HG03039 (cell line): ENCODE results near the gene PTPRD.

Experiments
- ATAC-seq: cut with Tn5 transposase; IDR thresholded peaks from one replicate; pipeline ENCODE4 v1.9.1; 2021; ENCODE audit warnings: mild to moderate bottlenecking, moderate library complexity; ENCODE audit not compliant: unreplicated experiment

Gene PTPRD

DNA sequence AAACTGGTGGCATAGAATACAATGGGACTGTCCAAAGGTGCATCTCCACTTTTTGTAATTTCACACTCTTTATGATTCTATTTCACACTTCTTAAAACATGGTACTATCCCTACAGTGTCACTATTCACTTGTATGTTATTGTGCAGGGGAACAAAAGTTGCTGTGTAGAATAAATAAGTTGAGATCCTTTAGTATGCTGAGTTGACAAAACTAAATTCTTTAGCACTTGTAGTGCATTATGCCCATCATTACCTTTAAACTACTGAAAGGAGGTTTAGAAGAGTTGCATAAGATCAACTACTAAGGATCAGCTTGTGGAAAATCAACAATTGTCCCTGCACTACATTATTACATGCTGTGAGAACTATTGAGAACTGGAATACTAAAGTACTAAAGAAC lies 1380.9 kb downstream of the PTPRD start:
- no peak for ATAC-seq

DNA sequence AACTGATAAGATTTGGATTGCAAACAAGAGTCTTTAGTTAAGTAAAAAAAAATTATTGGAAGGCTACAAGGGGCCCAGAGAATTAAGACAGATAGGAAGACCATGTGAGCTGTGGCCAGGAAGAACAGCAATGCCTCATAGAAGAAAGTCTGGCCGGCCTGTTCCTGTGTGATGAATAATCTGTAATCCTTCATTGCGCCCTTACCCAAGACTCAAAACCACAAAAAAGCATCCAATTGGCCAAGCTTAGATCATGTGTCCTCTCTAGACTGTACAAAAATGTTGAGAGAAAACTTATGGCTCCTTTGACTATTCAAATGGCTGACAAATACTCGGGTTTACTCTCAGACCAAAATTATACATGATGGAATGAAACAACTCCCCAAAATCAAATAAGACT lies 1383.5 kb downstream of the PTPRD start:
- no peak for ATAC-seq

DNA sequence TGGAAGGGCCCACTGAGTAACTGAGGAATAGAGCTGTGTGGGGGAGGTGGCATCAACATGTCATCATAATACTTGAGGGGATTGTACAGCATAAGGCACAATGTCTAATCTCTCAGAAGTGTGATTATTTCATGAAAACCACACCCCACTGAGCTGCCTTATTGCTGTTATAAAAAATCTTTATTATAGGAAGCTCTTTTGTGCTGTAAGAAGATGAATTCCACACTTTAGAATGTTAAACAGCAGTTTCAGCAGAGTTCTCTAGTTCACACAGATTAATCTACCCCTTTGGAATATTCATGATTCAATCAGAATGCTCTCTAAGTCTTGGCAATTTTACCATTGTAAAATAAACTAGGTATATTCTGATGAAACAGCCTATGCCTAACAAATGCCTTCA lies 1389.6 kb downstream of the PTPRD start:
- ATAC-seq, result no peak

DNA sequence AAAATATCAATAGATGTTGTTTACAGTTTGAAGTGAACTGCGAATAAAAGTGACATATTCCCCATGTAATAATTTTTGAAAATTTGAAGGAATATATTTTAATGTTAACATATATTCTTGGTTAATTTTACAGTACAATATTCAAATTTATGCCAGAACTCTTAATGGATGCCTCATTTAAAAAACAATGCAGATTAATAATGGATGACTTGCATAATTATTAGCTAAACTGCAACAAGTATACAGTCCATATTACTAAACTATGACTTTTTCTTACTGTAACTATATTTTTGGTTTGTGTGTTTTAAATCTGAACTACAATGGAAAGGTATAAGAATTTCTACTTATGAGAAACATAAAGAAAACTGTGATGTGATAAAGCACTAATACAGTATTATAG lies 1390.1 kb downstream of the PTPRD start:
- no peak for ATAC-seq

DNA sequence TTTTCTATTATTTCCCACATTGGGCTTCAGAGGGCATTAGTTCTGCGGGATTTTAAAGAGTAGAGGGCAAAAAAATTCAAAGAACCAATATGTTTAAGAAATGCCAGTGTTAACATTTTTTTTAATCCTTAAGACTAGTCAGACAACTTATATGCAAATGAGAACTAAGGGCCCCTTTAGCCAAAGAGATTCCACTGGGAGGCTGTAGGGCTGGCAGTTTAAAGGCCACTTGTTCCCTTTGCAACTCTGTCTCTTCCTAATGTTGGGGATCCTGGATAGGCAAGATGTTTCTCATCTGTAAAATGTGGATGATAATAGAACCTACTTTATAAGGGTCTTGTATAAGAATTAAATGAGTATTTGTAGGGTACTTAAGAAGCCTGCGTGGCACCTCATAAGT lies 1395.9 kb downstream of the PTPRD start:
- no peak for ATAC-seq

DNA sequence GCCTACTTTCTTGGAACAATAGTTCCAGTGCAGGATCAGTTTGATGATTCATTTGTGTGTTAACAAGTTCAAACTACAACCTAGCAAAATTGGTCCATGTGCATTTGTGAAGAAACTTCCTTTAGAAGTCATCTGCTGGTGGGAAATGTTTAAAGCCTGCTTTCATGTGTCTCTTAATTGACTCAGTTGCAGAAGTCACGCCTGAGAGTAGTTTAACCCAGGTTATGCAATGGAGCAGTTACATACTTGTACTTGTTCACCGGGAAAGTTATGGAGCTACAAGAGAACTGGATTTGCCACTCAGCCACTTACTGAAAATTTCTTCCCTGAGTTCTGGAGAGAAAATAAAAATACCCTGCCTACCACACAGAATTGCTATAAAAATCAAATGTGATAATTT lies 1397.8 kb downstream of the PTPRD start:
- no peak for ATAC-seq

DNA sequence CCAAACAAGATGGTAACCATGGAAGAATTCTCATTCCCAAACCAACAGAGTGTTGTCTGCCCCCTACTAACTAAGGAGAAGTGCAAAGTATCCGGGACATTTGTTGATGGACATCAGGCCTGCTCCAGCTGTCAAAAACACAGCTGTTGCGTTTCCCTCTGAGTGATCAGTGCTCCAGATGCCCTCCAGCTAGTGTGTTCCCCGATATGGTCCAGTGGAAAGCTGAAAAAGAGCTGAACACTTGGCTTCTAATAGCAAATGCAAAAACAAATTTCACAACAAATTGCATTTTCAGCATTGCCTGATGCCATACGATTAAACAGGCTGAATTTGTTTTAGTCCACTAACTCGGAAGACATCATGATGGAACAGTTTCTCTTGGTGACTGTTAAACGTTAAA lies 1398.7 kb downstream of the PTPRD start:
- ATAC-seq, result no peak

DNA sequence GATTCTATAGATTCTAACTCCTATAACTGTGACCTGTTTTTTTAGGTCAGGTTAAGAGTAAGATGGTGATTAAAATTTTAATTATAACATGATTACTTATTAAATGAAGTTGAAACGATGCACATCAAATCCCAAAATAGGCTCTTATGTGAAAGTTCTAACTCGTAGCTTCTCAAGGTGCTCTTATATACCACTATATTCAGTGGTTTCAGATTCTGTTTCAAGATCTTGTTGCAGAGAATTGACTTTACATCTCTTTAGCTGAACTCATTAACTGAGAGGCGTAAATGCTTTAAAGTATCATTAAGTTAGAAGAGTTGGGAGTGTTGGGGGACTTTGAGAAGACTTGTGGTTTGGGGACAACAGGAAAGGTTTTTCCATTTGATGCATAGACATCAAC lies 1399.8 kb downstream of the PTPRD start:
- ATAC-seq, result no peak

DNA sequence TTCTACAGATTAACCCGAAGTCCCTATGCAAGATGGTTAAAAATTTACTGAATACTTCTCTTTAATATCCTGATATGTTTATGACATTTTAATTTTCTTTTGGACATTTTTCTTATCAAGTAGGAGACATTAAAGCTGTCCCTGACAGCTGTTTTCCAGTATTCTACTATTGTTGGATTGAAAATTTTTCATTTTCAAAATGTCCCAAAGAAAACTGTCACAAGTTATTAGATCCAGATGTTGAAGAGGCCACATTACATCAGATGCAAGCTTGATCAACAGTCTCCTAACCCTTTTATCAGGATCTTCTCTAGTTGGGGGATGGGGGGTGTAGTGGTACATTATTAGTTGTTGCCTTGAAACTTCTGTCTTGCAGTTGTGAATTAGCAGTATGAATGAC lies 1410.5 kb downstream of the PTPRD start:
- no peak for ATAC-seq

DNA sequence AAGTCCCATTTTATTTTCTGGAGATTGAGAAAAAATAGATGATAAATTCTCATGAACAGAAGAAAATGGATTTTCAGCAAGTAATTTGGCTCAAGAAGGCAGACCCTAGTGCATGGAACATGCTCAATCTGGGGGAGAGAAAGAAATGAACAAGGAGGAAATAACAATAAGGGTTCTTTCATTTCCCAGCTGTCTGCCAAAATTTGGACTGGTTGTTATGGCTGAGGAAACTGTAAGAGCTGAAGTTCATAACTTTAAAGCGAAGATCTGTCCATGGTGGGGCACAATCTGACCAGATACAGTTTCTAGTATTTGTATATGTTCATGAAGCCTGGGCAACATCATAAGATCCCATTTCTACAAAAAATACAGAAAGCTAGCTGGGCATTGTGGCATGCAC lies 1426.7 kb downstream of the PTPRD start:
- no peak for ATAC-seq

DNA sequence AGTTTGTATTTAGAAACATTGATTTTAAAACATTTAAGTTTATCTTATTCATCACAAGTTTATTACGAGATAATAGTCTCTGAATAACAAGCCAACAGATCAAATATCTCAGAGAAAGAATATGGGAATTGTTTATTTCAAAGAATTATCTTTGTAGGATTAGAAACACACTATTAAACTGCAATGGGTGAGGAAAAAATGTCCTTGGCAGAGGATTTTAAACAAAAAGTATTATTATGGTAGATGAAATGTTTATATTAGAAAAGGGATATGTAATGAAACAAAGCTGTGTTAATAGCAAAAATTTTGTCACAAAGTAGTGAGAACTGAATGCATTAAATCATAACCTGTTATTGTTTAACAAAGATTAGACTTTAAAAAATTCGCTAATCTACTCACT lies 1430.4 kb downstream of the PTPRD start:
- ATAC-seq, result no peak

DNA sequence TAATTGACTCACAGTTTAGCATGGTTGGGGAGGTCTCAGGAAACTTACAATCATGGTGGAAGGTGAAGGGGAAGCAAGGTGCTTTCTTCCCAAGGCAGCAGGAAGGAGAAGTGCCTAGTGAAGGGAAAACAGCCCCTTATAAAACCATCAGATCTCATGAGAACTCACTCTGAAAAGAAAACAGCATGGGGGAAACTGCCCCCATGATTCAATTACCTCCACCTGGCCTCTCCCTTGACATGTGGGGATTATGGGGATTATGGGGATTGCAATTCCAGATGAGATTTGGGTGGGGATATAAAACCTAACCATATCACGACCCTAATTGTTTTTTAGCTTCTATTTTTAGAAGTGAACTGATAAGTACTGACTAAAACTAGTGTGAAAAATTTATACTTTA lies 1435.7 kb downstream of the PTPRD start:
- no peak for ATAC-seq

DNA sequence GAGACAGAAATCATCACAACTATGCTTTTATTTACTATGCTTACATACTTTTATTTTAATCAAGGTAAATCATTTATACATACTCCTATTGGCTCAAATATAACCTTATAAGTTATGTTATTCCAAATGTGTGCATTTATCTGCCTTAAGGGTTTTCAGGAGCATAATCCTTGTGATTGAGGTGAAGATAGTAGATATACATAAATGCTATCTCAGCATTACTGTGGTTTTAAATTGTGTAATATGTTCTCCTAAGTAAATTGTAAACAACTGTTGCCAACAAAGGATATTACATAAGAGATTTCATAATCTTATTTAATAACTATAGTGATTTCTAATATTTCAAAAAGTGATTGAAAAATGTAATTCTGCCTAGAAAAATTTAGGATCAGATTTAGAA lies 1438.4 kb downstream of the PTPRD start:
- ATAC-seq, result no peak

DNA sequence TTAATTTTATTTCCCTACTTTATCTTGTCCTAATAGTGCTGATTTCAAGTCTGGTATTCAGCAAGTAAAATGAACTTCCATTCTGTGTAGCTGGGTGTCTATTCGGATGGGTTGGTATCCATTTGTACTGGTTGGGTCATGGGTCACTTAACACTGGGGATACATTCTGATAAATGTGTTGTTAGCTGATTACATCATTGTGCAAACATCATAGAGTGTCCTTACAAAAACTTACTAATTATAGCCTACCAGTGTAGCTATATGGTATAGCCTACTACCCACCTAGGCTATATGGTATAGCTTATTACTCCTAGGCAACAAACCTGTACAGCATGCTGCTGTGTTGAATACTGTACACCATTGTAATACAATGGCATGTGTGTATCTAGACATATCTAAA lies 1439.5 kb downstream of the PTPRD start:
- ATAC-seq, result no peak

DNA sequence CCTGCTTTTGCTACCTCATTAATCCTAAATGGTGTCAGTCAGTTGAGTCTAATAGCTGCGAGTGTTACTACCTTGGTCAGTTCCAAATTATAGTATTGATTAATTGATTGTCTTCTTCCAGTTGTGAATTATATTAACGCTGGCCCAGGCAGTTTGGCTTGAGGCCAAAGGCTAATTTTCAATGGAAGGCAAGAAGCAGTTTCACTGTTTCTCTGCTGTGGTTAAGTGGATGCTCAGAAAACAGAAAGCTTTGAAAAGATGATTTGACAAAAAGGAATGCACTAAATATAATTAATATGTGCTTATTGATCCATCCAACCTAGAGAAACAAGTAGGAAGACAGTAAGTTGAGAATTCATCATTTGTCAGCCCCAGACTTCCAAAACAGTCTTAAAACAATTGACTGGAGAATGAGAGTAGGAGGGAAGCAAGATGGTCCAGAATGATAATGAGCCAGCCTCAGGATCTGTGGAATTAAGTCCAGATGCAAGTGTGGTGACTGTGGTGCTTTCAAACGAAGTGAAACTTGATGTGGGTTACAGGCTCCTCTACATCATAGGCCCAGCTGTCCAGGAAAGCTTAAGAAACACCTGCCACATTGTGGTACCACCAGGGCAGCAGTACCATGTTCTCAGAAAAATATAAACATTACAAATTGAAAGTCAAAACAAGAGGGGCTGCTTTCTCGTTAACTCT lies 1442.2 kb downstream of the PTPRD start:
- no peak for ATAC-seq

DNA sequence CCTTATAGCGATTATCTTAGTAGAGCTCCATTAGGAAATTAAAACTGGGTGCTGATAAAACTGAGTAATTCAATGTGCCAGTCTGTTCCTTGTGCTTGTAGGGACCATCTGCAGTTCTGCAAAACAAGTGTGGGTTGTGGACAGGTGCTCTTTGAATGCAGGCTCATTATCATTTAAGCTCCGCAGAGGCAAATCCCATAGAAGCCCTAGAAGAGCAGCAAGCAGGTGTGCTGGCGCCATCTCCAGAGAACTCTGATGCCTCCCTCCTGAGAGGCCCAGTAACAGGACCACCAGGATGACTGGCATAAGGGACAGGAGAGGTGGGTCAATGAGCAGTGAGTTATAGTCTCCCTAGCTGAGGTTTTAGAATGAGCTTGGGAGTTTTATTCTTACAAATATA lies 1470.8 kb downstream of the PTPRD start:
- no peak for ATAC-seq

DNA sequence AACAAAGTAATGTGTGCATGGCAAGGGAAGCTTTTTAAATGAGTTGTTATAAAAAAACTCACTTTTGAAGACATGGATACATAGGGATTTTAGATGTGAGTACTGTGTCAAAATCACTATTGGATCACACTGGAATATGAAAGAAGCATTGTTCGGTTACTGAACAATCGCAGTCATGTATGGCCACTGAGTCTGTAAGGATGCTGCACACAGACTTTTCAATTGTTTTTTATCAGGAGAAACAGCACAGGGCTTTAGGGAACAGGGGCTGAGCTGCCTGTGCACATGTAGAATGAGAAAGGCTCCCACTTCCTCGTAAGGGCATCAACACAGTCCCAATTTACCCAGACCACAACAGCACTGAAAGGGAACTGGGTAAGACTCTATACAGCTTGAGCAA lies 1479.3 kb downstream of the PTPRD start:
- ATAC-seq, result no peak

DNA sequence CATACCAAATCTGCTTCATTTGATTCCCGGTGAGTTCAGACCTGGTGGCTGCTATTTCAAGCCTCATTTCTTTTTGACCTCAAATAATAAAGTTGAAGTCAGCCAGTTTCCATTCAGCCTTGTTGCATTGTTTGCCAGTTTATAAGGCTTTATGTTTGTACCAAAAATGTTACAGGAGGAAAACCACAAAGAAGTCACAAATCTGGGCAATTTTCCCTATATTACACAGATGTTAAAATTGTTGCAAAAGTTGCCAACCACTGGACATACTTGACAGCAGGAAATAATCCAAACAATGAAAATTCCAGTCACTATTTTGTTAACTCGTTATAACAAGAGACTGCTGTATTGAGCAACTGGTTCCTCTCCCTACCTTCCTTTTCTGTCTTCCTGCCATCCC lies 1488.2 kb downstream of the PTPRD start:
- no peak for ATAC-seq

DNA sequence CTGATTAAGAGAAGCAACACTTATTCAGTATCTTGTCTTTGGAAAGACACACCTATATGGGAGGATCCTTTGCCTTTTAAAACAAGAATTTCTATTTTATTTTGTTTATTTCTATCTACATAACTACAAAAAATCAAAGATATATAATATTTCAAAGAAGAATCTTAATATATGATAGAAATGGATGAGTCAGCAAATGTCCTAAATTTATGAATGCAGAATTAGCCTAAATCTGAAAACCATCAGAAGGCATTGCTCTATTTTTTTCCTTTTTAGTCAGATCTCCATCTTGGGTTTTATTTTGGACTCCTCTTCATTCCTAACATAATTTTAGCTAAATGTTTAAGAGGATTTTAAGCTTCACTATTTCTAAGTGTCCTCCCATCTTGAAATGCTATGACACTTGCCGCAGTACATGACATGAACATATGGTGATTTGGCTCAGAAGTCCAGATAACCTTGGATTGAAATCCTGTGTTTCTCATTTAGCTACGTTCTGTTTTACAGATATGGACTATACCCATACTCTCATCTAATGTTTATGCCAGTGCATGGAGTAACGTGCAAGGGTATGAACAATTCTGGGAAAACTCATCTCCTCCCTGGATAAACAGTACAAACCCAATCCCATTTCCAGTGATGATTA lies 1490.4 kb downstream of the PTPRD start:
- no peak for ATAC-seq

DNA sequence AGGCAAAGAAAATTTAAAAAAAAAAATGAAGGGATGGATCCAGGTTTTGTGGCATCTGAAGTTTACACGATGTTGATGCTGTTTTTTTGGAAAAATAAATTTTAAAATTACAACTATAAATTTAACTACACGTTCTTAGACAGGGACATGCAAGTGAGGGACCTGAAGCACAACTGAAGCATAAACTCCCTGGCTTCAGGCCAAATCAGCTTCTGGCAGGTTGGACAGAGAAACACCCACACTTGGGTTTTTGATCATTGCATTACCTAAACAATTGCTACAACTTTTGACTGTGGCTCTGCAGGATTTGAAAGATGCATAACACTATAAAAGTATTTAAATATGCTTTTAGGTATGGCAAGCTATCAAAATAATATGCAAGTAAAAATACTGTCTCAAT lies 1494.9 kb downstream of the PTPRD start:
- no peak for ATAC-seq

DNA sequence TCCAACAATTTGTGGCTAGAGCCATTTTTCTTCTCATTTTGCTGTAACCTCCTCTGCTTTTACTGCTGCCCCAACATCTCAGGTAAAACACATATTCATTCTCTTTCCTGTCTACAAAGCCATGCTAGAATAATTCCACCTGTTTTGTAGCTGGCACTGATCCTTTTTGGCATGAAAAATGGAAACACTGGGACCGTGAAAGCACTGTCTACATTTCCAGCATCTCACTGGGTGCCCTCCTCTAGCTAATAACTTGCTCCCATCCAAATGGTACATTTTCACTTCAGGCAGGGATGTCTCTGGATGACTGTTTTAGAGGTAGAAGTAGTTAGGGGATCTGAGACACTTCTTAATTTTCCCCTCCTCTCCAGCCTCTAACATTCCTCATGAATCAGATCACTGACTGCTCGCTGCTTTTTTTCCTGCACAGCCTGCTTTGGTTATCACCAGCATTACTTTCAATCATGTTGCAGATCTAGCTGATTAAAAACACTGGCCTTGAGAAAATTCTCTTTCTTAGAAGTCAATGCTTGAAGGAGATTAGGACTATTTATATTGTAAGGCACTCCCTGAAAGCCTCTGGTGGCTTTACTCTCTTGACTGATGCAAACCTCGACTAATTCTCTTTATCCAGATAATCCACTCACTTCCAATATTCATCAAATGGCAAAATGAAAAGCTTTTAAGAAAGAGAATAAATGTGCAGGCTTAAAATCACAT lies 1500.6 kb downstream of the PTPRD start:
- ATAC-seq, result no peak

DNA sequence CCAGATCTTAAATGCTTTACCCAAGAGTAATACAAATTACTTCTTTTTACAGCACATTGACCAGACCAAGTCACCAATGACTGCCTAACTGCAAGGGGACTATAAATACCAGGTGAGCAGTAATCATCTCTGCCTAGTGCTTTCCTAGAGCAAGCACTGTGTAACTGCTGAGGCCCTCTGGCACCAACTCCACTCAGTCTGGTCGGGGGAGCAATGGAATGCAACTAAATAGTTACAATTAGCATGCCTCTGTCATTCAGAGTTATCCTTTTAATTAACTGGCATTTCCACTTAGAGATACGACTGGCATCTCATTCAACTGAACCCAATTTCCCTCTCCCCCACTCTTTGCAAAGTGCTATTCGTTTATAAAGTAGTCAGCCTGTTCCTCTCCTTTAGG lies 1504.2 kb downstream of the PTPRD start:
- ATAC-seq, result no peak
